K562 (cell line): ENCODE measurements around the gene TXNDC9. TPM values are rescaled to one million over a fixed set of nuclear protein-coding genes. Genes with fewer than 3 reads are reported as not detected.
A peak's percentile ranks its signal among the peaks of the same experiment; 100 is the strongest.

Experiments
- BCOR ChIP-seq: fragments of 450-650 bp; IDR thresholded peaks from 2 replicates; pipeline ENCODE4 v1.6.1; 2016
- BDP1 ChIP-seq: IDR thresholded peaks from 3 replicates; pipeline ENCODE4 v1.6.1; 2011; ENCODE audit not compliant: insufficient read length, insufficient read depth
- CEBPB ChIP-seq: fragments of 450-650 bp; IDR thresholded peaks from 2 replicates; pipeline ENCODE4 v1.6.1; 2016; ENCODE audit warnings: missing genetic modification characterization, missing compliant biosample characterization
- E2F3 ChIP-seq: fragments of 250-450 bp; sonication (Bioruptor Pico); IDR thresholded peaks from 2 replicates; pipeline ENCODE4 v1.4.0; 2020; ENCODE audit warnings: mild to moderate bottlenecking
- HMG20A ChIP-seq: fragments of 450-650 bp; formaldehyde crosslinking; conservative IDR thresholded peaks from 2 replicates; pipeline ENCODE4 v1.4.0; 2020; ENCODE audit warnings: mild to moderate bottlenecking, mixed read lengths
- HOXB6 ChIP-seq: fragments of 250-450 bp; sonication (Bioruptor Pico); IDR thresholded peaks from 2 replicates; pipeline ENCODE4 v1.5.1; 2022; ENCODE audit warnings: mild to moderate bottlenecking, borderline replicate concordance
- MBD2 ChIP-seq: sonication (generic); IDR thresholded peaks from 2 replicates; pipeline ENCODE4 v1.6.1; 2016; ENCODE audit warnings: low read depth, borderline replicate concordance
- MCM2 ChIP-seq: fragments of 450-650 bp; IDR thresholded peaks from 2 replicates; pipeline ENCODE4 v1.6.1; 2017; ENCODE audit warnings: low read depth, mild to moderate bottlenecking
- PRPF4 ChIP-seq: fragments of 200-400 bp; formaldehyde crosslinking; IDR thresholded peaks from one replicate; pipeline ENCODE4 v1.6.1; 2017; ENCODE audit warnings: low read length, low read depth, mild to moderate bottlenecking; ENCODE audit not compliant: insufficient read depth, poor library complexity, severe bottlenecking
- RBM14 ChIP-seq: fragments of 200-400 bp; formaldehyde crosslinking; IDR thresholded peaks from 2 replicates; pipeline ENCODE4 v1.6.1; 2018; ENCODE audit warnings: low read depth, mild to moderate bottlenecking, low read length, moderate library complexity, borderline replicate concordance; ENCODE audit not compliant: insufficient read depth
- SMAD1 ChIP-seq: fragments of 150-350 bp; IDR thresholded peaks from 2 replicates; pipeline ENCODE4 v1.6.1; 2014; ENCODE audit warnings: low read length, low read depth; ENCODE audit not compliant: partially characterized antibody
- SNAPC5 ChIP-seq: fragments of 250-450 bp; sonication (Bioruptor Pico); IDR thresholded peaks from 2 replicates; pipeline ENCODE4 v1.8.0; 2021; ENCODE audit warnings: moderate library complexity, mild to moderate bottlenecking, inconsistent platforms
- ZFP1 ChIP-seq: fragments of 450-650 bp; formaldehyde crosslinking; IDR thresholded peaks from 2 replicates; pipeline ENCODE4 v1.4.0; 2020; ENCODE audit warnings: mild to moderate bottlenecking, mixed read lengths
- ZHX1 ChIP-seq: fragments of 150-350 bp; conservative IDR thresholded peaks from 2 replicates; pipeline ENCODE4 v1.6.1; 2014; ENCODE audit warnings: low read length
- ZNF41 ChIP-seq: fragments of 250-450 bp; sonication (Bioruptor Pico); conservative IDR thresholded peaks from 2 replicates; pipeline ENCODE4 v1.4.0; 2020; ENCODE audit warnings: mild to moderate bottlenecking
- ZNF766 ChIP-seq: fragments of 200-800 bp; sonication (Bioruptor generic); conservative IDR thresholded peaks from 2 replicates; pipeline ENCODE4 v1.6.1; 2016; ENCODE audit warnings: missing genetic modification characterization, missing compliant biosample characterization
- polyA plus RNA-seq, 8 experiments: library from polyadenylated mRNA; depleted of rRNA in 4 of 8; stranded (reverse) in 5 of 8; unstranded in 3 of 8; fragments of >200 nt; fragmentation: Nextera tagmentation in 2 of 8; fragmentation: Illumina TruSeq in 1 of 8; extraction: Ambion mirVana in 2 of 8; extraction: Trizol in 1 of 8; gene quantifications; 2 replicates each; pipeline versions ENCODE4 v1.2.1 to v1.2.3, GENCODE V29; 2011 to 2014; ENCODE audit warnings: inconsistent platforms in 1 of 8, missing spikeins in 1 of 8
- total RNA-seq, 7 experiments: library from RNA; depleted of rRNA in 6 of 7; stranded (reverse); fragments of >200 nt in 6 of 7; fragmentation: Illumina TruSeq in 2 of 7; extraction: Trizol in 2 of 7; gene quantifications; 2 replicates each; pipeline versions ENCODE4 v1.2.1 to v1.2.3, GENCODE V29; 2011 to 2021; ENCODE audit warnings: low replicate concordance in 1 of 7
- TF ChIP-seq, protein P1 (sequence below): fragments of 450-650 bp; IDR thresholded peaks from 2 replicates; pipeline ENCODE4 v1.7.0; 2016; ENCODE audit warnings: borderline replicate concordance
- TF ChIP-seq, protein P2 (sequence below): sonication (generic); formaldehyde crosslinking; IDR thresholded peaks from 2 replicates; pipeline ENCODE4 v1.8.1; 2023; ENCODE audit warnings: missing genetic modification reagents, mild to moderate bottlenecking, borderline replicate concordance
- TF ChIP-seq, protein P3 (sequence below): fragments of 450-650 bp; conservative IDR thresholded peaks from 2 replicates; pipeline ENCODE4 v1.6.1; 2016; ENCODE audit warnings: missing genetic modification characterization, low read depth, mild to moderate bottlenecking, control low read depth, missing compliant biosample characterization

Gene TXNDC9
- total and polyA plus RNA-seq, 9 of the 15 experiments (the other 6 are each of a cell fraction or from before 2014, with no cell fraction given) = 37.5 to 211 (median 65.5) TPM

- TF ChIP-seq CEBPB (tag) (no peak), ZNF41 (no peak), HMG20A (CRISPR knock-in tag) (no peak), E2F3 (CRISPR knock-in tag) (no peak), HOXB6 (CRISPR knock-in tag) (no peak), BCOR (no peak), ZNF766 (CRISPR knock-in tag) (no peak), BDP1 (no peak), RBM14 (no peak), SMAD1 (no peak), MCM2 (no peak), MBD2 (no peak), PRPF4 (no peak), SNAPC5 (CRISPR knock-in tag) (no peak), ZFP1 (CRISPR knock-in tag) (no peak), ZHX1 (no peak)
- TF ChIP-seq, protein P1, sequence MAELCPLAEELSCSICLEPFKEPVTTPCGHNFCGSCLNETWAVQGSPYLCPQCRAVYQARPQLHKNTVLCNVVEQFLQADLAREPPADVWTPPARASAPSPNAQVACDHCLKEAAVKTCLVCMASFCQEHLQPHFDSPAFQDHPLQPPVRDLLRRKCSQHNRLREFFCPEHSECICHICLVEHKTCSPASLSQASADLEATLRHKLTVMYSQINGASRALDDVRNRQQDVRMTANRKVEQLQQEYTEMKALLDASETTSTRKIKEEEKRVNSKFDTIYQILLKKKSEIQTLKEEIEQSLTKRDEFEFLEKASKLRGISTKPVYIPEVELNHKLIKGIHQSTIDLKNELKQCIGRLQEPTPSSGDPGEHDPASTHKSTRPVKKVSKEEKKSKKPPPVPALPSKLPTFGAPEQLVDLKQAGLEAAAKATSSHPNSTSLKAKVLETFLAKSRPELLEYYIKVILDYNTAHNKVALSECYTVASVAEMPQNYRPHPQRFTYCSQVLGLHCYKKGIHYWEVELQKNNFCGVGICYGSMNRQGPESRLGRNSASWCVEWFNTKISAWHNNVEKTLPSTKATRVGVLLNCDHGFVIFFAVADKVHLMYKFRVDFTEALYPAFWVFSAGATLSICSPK = 0 out of 2 replicates have a peak, but pooled peaks have one; percentile 54
- TF ChIP-seq, protein P2, sequence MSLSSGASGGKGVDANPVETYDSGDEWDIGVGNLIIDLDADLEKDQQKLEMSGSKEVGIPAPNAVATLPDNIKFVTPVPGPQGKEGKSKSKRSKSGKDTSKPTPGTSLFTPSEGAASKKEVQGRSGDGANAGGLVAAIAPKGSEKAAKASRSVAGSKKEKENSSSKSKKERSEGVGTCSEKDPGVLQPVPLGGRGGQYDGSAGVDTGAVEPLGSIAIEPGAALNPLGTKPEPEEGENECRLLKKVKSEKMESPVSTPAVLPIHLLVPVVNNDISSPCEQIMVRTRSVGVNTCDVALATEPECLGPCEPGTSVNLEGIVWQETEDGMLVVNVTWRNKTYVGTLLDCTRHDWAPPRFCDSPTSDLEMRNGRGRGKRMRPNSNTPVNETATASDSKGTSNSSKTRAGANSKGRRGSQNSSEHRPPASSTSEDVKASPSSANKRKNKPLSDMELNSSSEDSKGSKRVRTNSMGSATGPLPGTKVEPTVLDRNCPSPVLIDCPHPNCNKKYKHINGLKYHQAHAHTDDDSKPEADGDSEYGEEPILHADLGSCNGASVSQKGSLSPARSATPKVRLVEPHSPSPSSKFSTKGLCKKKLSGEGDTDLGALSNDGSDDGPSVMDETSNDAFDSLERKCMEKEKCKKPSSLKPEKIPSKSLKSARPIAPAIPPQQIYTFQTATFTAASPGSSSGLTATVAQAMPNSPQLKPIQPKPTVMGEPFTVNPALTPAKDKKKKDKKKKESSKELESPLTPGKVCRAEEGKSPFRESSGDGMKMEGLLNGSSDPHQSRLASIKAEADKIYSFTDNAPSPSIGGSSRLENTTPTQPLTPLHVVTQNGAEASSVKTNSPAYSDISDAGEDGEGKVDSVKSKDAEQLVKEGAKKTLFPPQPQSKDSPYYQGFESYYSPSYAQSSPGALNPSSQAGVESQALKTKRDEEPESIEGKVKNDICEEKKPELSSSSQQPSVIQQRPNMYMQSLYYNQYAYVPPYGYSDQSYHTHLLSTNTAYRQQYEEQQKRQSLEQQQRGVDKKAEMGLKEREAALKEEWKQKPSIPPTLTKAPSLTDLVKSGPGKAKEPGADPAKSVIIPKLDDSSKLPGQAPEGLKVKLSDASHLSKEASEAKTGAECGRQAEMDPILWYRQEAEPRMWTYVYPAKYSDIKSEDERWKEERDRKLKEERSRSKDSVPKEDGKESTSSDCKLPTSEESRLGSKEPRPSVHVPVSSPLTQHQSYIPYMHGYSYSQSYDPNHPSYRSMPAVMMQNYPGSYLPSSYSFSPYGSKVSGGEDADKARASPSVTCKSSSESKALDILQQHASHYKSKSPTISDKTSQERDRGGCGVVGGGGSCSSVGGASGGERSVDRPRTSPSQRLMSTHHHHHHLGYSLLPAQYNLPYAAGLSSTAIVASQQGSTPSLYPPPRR (CRISPR knock-in tag) = no peak
- TF ChIP-seq, protein P3, sequence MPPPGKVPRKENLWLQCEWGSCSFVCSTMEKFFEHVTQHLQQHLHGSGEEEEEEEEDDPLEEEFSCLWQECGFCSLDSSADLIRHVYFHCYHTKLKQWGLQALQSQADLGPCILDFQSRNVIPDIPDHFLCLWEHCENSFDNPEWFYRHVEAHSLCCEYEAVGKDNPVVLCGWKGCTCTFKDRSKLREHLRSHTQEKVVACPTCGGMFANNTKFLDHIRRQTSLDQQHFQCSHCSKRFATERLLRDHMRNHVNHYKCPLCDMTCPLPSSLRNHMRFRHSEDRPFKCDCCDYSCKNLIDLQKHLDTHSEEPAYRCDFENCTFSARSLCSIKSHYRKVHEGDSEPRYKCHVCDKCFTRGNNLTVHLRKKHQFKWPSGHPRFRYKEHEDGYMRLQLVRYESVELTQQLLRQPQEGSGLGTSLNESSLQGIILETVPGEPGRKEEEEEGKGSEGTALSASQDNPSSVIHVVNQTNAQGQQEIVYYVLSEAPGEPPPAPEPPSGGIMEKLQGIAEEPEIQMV (tag) = no peak
Measured at GRCh38 chr2:99336804-99337112, 625 bp upstream of the TXNDC9 start (continued).
